Measurements from ENCODE around the gene TPST1.

The TPST1 gene

GRCh38 chr7:66296001-66296521, 90.9 kb downstream of the TPST1 start:
- Histone ChIP-seq H2AFZ (ENCODE audit: low read depth, low read length) (no peak overlapping the region), H3K4me3 (ENCODE audit: low read length) (no peak overlapping the region), H3K79me2 (ENCODE audit: low read length) (no peaks in the 10 kb centered on the region), H3K36me3 (replicated peaks; ENCODE audit: low read depth, low read length) (no peaks in the 10 kb centered on the region), H3K27me3 (ENCODE audit: low read depth, low read length) (no peaks in the 10 kb centered on the region), H3K4me2 (ENCODE audit: low read length) (no peak overlapping the region), H4K20me1 (ENCODE audit: insufficient read depth, low read length) (no peaks in the 10 kb centered on the region), H3K9me3 (ENCODE audit: insufficient read depth, low read length) (peaks cover 11% of the 10 kb centered on the region), H3K9ac (ENCODE audit: low read length) (no peak overlapping the region), H3K27ac (ENCODE audit: low read length) (no peak overlapping the region), H3K4me1 (ENCODE audit: low read length) (no peaks in the 10 kb centered on the region)
- TF ChIP-seq EZH2phosphoT487 (IDR thresholded peaks at IDR 0.05; ENCODE audit: low read depth) (no peak), CTCF (IDR thresholded peaks at IDR 0.05; ENCODE audit: low read depth, low read length) (no peak)

GRCh38 chr7:66296557-66296956, 91.4 kb downstream of the TPST1 start:
- Histone ChIP-seq H3K27ac (ENCODE audit: low read length) (no peak overlapping the region), H3K4me1 (ENCODE audit: low read length) (no peaks in the 10 kb centered on the region), H3K36me3 (replicated peaks; ENCODE audit: low read depth, low read length) (no peaks in the 10 kb centered on the region), H4K20me1 (ENCODE audit: insufficient read depth, low read length) (no peaks in the 10 kb centered on the region), H3K27me3 (ENCODE audit: low read depth, low read length) (no peaks in the 10 kb centered on the region), H3K4me2 (ENCODE audit: low read length) (no peak overlapping the region), H3K4me3 (ENCODE audit: low read length) (no peak overlapping the region), H3K9ac (ENCODE audit: low read length) (no peak overlapping the region), H2AFZ (ENCODE audit: low read depth, low read length) (no peak overlapping the region), H3K9me3 (ENCODE audit: insufficient read depth, low read length) (peaks cover 11% of the 10 kb centered on the region), H3K79me2 (ENCODE audit: low read length) (no peaks in the 10 kb centered on the region)
- TF ChIP-seq CTCF (IDR thresholded peaks at IDR 0.05; ENCODE audit: low read depth, low read length), result no peak
- TF ChIP-seq EZH2phosphoT487 (IDR thresholded peaks at IDR 0.05; ENCODE audit: low read depth), result no peak

- Histone ChIP-seq H3K9ac (ENCODE audit: low read length) (no peak overlapping the region), H3K4me3 (ENCODE audit: low read length) (no peak overlapping the region), H2AFZ (ENCODE audit: low read depth, low read length) (no peak overlapping the region), H3K36me3 (replicated peaks; ENCODE audit: low read depth, low read length) (no peaks in the 10 kb centered on the region), H3K9me3 (ENCODE audit: insufficient read depth, low read length) (peaks cover 11% of the 10 kb centered on the region), H3K4me2 (ENCODE audit: low read length) (no peak overlapping the region), H3K27me3 (ENCODE audit: low read depth, low read length) (no peaks in the 10 kb centered on the region), H3K4me1 (ENCODE audit: low read length) (no peaks in the 10 kb centered on the region), H4K20me1 (ENCODE audit: insufficient read depth, low read length) (no peaks in the 10 kb centered on the region), H3K79me2 (ENCODE audit: low read length) (no peaks in the 10 kb centered on the region), H3K27ac (ENCODE audit: low read length) (no peak overlapping the region)
- TF ChIP-seq CTCF (IDR thresholded peaks at IDR 0.05; ENCODE audit: low read depth, low read length) (no peak), EZH2phosphoT487 (IDR thresholded peaks at IDR 0.05; ENCODE audit: low read depth) (no peak)
These were observed 92.4 kb downstream of the TPST1 start for GRCh38 chr7:66297579-66297978.

GRCh38 chr7:66301249-66301648, 96.1 kb downstream of the TPST1 start:
- H2AFZ ChIP-seq (ENCODE audit: low read depth, low read length), result no peak overlapping the region
- no peak for TF ChIP-seq EZH2phosphoT487 (IDR thresholded peaks at IDR 0.05; ENCODE audit: low read depth)
- no peak for TF ChIP-seq CTCF (IDR thresholded peaks at IDR 0.05; ENCODE audit: low read depth, low read length)
- no peaks in the 10 kb centered on the region for H4K20me1 ChIP-seq (ENCODE audit: insufficient read depth, low read length)
- H3K4me2 ChIP-seq (ENCODE audit: low read length), result no peak overlapping the region
- H3K27ac ChIP-seq (ENCODE audit: low read length), result no peak overlapping the region
- H3K4me3 ChIP-seq (ENCODE audit: low read length), result no peak overlapping the region
- H3K27me3 ChIP-seq (ENCODE audit: low read depth, low read length), result no peaks in the 10 kb centered on the region
- H3K36me3 ChIP-seq (replicated peaks; ENCODE audit: low read depth, low read length), result no peaks in the 10 kb centered on the region
- H3K4me1 ChIP-seq (ENCODE audit: low read length), result no peaks in the 10 kb centered on the region
- H3K9ac ChIP-seq (ENCODE audit: low read length), result no peak overlapping the region
- H3K9me3 ChIP-seq (ENCODE audit: insufficient read depth, low read length), result peaks cover 11% of the 10 kb centered on the region
- H3K79me2 ChIP-seq (ENCODE audit: low read length), result no peaks in the 10 kb centered on the region
